PC-9 (cell line): ENCODE data around the gene BTRC. TPM values are rescaled to one million over a fixed set of nuclear protein-coding genes. Genes with fewer than 3 reads are reported as not detected.
"Not testable (repeated sequence)": the region's sequence is repeated elsewhere in the genome, so short reads cannot be mapped to it uniquely, and the experiment has no call there.

Experiments used
- BruUV-seq: library from RNA; stranded (reverse); fragments of 400-500 nt; replicated peaks from 2 replicates; lab custom pipeline; 2021; lab: Mats Ljungman, UMichigan
- CTCF ChIA-PET: fragments of 300-600 bp; sonication (Branson Sonifier 250); formaldehyde crosslinking; loops from one replicate; lab custom pipeline; 2022; ENCODE audit warnings: antibody characterized with exemption; lab: Charles Lee
- POLR2A ChIA-PET: fragments of 300-600 bp; sonication (Branson Sonifier 250); formaldehyde crosslinking; loops from one replicate; lab custom pipeline; 2022; ENCODE audit warnings: antibody characterized with exemption; ENCODE audit not compliant: unreplicated experiment; lab: Charles Lee
- DNase-seq, 2 experiments: peaks; one replicate each; pipeline versions ENCODE4 v3.0.0 to v3.0.0-alpha.2; 2015 to 2022; ENCODE audit warnings: mixed read lengths in 1 of 2
- H2AFZ ChIP-seq: fragments of 200-600 bp; sonication (generic); 2 replicates; pipeline ENCODE4 v1.8.1; 2017; ENCODE audit warnings: antibody characterized with exemption
- H3F3A ChIP-seq: fragments of 200-600 bp; sonication (generic); 2 replicates; pipeline ENCODE4 v1.8.1; 2017; ENCODE audit warnings: antibody characterized with exemption, mild to moderate bottlenecking, low read depth; ENCODE audit not compliant: insufficient read depth
- H3K27ac ChIP-seq: fragments of 200-600 bp; sonication (generic); 2 replicates; pipeline ENCODE4 v1.6.1; 2016; ENCODE audit warnings: mixed run types
- H3K27me3 ChIP-seq: fragments of 200-600 bp; sonication (generic); 2 replicates; pipeline ENCODE4 v1.6.1; 2016; ENCODE audit warnings: low read depth, mixed run types; ENCODE audit not compliant: insufficient read depth
- H3K36me3 ChIP-seq: fragments of 200-600 bp; sonication (generic); 2 replicates; pipeline ENCODE4 v1.6.1; 2016; ENCODE audit warnings: low read depth, mixed run types
- H3K4me1 ChIP-seq: fragments of 200-600 bp; sonication (generic); replicated peaks from 2 replicates; pipeline ENCODE4 v1.6.1; 2016; ENCODE audit warnings: mixed run types; ENCODE audit not compliant: insufficient read depth
- H3K4me2 ChIP-seq: fragments of 200-600 bp; sonication (generic); 2 replicates; pipeline ENCODE4 v1.6.1; 2017; ENCODE audit warnings: mixed run types
- H3K4me3 ChIP-seq: fragments of 200-600 bp; sonication (generic); 2 replicates; pipeline ENCODE4 v1.6.1; 2016; ENCODE audit warnings: mixed run types
- H3K79me2 ChIP-seq: fragments of 200-600 bp; sonication (generic); 2 replicates; pipeline ENCODE4 v1.6.1; 2017; ENCODE audit warnings: low read depth, mixed run types
- H3K9me2 ChIP-seq: fragments of 200-600 bp; sonication (generic); 2 replicates; pipeline ENCODE4 v1.8.1; 2017; ENCODE audit warnings: mild to moderate bottlenecking; ENCODE audit not compliant: insufficient read depth
- H3K9me3 ChIP-seq: fragments of 200-600 bp; sonication (generic); 2 replicates; pipeline ENCODE4 v1.8.1; 2016; ENCODE audit warnings: low read depth; ENCODE audit not compliant: insufficient read depth
- H4K20me1 ChIP-seq: fragments of 200-600 bp; sonication (generic); 2 replicates; pipeline ENCODE4 v1.8.1; 2017; ENCODE audit not compliant: insufficient read depth
- CTCF ChIP-seq: fragments of 200-600 bp; sonication (generic); conservative IDR thresholded peaks from 2 replicates; pipeline ENCODE4 v1.6.1; 2017; ENCODE audit warnings: mixed run types, antibody characterized with exemption, mild to moderate bottlenecking, moderate library complexity
- EZH2 ChIP-seq: fragments of 200-600 bp; sonication (generic); IDR thresholded peaks from 2 replicates; pipeline ENCODE4 v1.8.0; 2017; ENCODE audit warnings: antibody characterized with exemption, low read depth
- intact Hi-C: fragments of 100-400 bp; cut with micrococcal nuclease; formaldehyde crosslinking; loops from one replicate; pipeline ENCODE4 v1.10.0; 2022; ENCODE audit not compliant: unreplicated experiment
- total RNA-seq: library from RNA; stranded (reverse); gene quantifications from 2 replicates; pipeline ENCODE4 v1.2.3, GENCODE V29; 2021

Gene BTRC
- total RNA-seq, 1 experiment from 2014 or later: 15.6 TPM

GRCh38 chr10:101356132-101356531, 2.2 kb downstream of the BTRC start:
- H3K27ac ChIP-seq: no peak overlapping the region
- no peaks in the 10 kb centered on the region for H3K27me3 ChIP-seq
- H2AFZ ChIP-seq: no peak overlapping the region
- DNase-seq: no peak
- H3K4me1 ChIP-seq: peaks cover 11% of the 10 kb centered on the region; the same call in 1 of the 2 replicates
- intact Hi-C loops: no loop called here
- no TSS peak for BruUV-seq
- no peaks in the 10 kb centered on the region for H3K9me3 ChIP-seq
- H4K20me1 ChIP-seq: no peaks in the 10 kb centered on the region
- H3K36me3 ChIP-seq: no peaks in the 10 kb centered on the region
- ChIA-PET POLR2A (no interaction called here), CTCF (interaction anchor here (0.6 kb wide), 1 partner anchor 1662 kb away, joined by 4 read pairs; no protein-coding TSS in a partner anchor)
- peaks cover 6% of the 10 kb centered on the region; the same call in 1 of the 2 replicates for H3F3A ChIP-seq
- H3K79me2 ChIP-seq: peaks cover 13% of the 10 kb centered on the region
- TF ChIP-seq EZH2 (no peak), CTCF (no peak)
- no peak overlapping the region for H3K4me3 ChIP-seq
- H3K9me2 ChIP-seq: no peaks in the 10 kb centered on the region
- no peak overlapping the region for H3K4me2 ChIP-seq

GRCh38 chr10:101357958-101358357, 4.0 kb downstream of the BTRC start:
- peaks cover 6% of the 10 kb centered on the region; the same call in 1 of the 2 replicates for H3F3A ChIP-seq
- no peak overlapping the region for H3K27ac ChIP-seq
- POLR2A ChIA-PET: no interaction called here
- H3K9me2 ChIP-seq: no peaks in the 10 kb centered on the region
- no peak for DNase-seq
- H3K36me3 ChIP-seq: no peaks in the 10 kb centered on the region
- BruUV-seq: no TSS peak
- CTCF ChIA-PET: interaction anchor here (0.6 kb wide), 1 partner anchor 49 kb away, joined by 3 read pairs; no protein-coding TSS in a partner anchor
- no peaks in the 10 kb centered on the region for H3K27me3 ChIP-seq
- intact Hi-C loops: no loop called here
- no peak overlapping the region for H2AFZ ChIP-seq
- no peaks in the 10 kb centered on the region for H3K9me3 ChIP-seq
- no peak for TF ChIP-seq CTCF
- no peak for TF ChIP-seq EZH2
- H3K4me1 ChIP-seq: peaks cover 11% of the 10 kb centered on the region; the same call in 1 of the 2 replicates
- H3K4me2 ChIP-seq: no peak overlapping the region
- H4K20me1 ChIP-seq: no peaks in the 10 kb centered on the region
- peaks cover 13% of the 10 kb centered on the region for H3K79me2 ChIP-seq
- no peak overlapping the region for H3K4me3 ChIP-seq

GRCh38 chr10:101358706-101359300, 4.8 kb downstream of the BTRC start:
- intact Hi-C loops: no loop called here
- no peak overlapping the region for H2AFZ ChIP-seq
- H3K27me3 ChIP-seq: no peaks in the 10 kb centered on the region
- ChIA-PET POLR2A (interaction anchor here (0.6 kb wide), 1 partner anchor 8 kb away, joined by 4 read pairs; no protein-coding TSS in a partner anchor), CTCF (no interaction called here)
- peaks cover 11% of the 10 kb centered on the region; the same call in 1 of the 2 replicates for H3K4me1 ChIP-seq
- H3F3A ChIP-seq: peaks cover 6% of the 10 kb centered on the region; the same call in 1 of the 2 replicates
- H3K79me2 ChIP-seq: peaks cover 13% of the 10 kb centered on the region
- no peak for DNase-seq
- no peak overlapping the region for H3K4me2 ChIP-seq
- H3K36me3 ChIP-seq: no peaks in the 10 kb centered on the region
- BruUV-seq: no TSS peak
- no peak overlapping the region for H3K4me3 ChIP-seq
- H3K9me2 ChIP-seq: no peaks in the 10 kb centered on the region
- no peaks in the 10 kb centered on the region for H4K20me1 ChIP-seq
- TF ChIP-seq CTCF (no peak), EZH2 (no peak)
- no peak overlapping the region for H3K27ac ChIP-seq
- H3K9me3 ChIP-seq: no peaks in the 10 kb centered on the region

GRCh38 chr10:101360090-101360489, 6.1 kb downstream of the BTRC start:
- H3K4me2 ChIP-seq, H3K27me3 ChIP-seq, BruUV-seq, H2AFZ ChIP-seq, H3K4me3 ChIP-seq, H3K9me3 ChIP-seq, DNase-seq, H3K27ac ChIP-seq, intact Hi-C loops, H3K4me1 ChIP-seq, H3F3A ChIP-seq, H3K36me3 ChIP-seq, H3K9me2 ChIP-seq, H4K20me1 ChIP-seq, POLR2A ChIA-PET: not testable (repeated sequence)
- CTCF ChIA-PET: interaction anchor here (0.7 kb wide), 1 partner anchor 85 kb away, joined by 6 read pairs; no protein-coding TSS in a partner anchor
- peaks cover 10% of the 10 kb centered on the region for H3K79me2 ChIP-seq

- POLR2A ChIA-PET, H3K36me3 ChIP-seq, H3K4me2 ChIP-seq, H3F3A ChIP-seq, H3K79me2 ChIP-seq, BruUV-seq, H3K4me3 ChIP-seq, H3K27me3 ChIP-seq, H3K4me1 ChIP-seq, H4K20me1 ChIP-seq, H3K9me2 ChIP-seq, H3K27ac ChIP-seq, intact Hi-C loops, DNase-seq, H2AFZ ChIP-seq, H3K9me3 ChIP-seq: not testable (repeated sequence)
- CTCF ChIA-PET: interaction anchor here (0.7 kb wide), 1 partner anchor 84 kb away, joined by 6 read pairs; no protein-coding TSS in a partner anchor
Measured at GRCh38 chr10:101360841-101361240, 6.9 kb downstream of the BTRC start.
